Activated CD8-positive, alpha-beta memory T cell treated with anti-CD3 and anti-CD28 coated beads, Interleukin-2, amount 50 U/mL, for 24 hours (primary cell): ENCODE measurements around the gene PLEKHA4.

Source experiments
- DNase-seq: peaks from one replicate; pipeline ENCODE4 v3.0.0-alpha.2; 2020; ENCODE audit errors: extremely low read depth

The PLEKHA4 gene

DNA sequence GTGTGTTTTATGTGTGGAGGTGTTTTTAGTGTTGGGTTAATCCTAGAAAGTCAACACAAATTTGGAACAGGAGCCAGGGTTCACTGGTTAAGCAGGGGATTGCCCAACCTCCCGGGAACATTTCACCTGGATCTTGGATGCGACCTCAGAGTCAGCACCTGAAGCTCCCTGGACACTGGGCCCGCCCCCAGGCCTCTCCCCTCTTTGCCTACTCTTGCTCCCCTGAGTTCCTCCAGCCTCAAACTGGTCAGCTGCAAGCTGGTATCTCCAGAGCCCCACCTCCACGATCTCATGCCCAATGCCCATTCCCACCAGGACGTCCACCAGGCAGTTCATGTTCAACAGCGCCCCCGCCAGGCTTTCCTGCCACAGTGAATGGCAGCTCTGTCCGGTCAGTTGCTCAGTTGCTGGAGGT is 41.8 kb downstream of the PLEKHA4 start:
- no peak for DNase-seq

- DNase-seq: no peak
Measured at GRCh38 chr19:48822514-48822913, 45.9 kb downstream of the PLEKHA4 start.

DNA sequence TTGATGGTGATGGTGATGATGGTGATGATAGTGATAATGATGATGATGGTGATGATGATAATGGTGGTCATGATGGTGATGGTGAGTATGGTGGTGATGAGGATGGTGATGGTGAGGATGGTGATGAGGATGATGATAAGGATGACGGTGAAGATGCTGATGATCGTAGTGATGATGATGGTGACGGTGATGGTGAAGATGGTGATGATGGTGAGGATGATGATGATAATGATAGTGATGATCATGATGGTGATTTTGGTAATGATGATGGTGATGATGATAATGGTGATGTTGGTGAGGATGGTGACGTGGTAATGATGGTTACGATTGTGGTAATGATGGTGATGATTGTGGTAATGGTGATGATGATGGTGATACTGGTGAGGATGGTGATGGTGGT is 46.8 kb downstream of the PLEKHA4 start:
- DNase-seq: no peak

DNA sequence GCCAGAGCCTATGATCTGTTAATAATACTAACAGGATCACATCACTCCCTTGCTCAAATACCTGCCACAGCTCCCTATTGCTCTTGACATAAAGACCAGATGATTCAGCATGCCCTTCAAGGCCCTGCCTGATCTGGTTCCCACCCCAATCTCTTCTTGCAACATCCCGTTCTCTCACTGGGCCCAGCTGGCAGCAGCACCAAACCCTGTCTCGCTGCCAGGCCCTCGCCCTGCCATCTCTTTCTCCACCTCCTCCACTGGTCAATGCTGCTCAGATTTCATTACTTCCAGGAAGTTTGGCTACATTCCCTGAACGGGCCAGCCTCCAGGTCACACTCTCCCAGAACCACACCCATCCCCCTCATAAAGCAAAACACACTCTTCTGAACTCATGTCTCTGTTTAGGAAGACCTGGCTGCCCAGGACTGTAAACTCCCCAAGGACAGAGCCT is 49.0 kb downstream of the PLEKHA4 start:
- no peak for DNase-seq

DNA sequence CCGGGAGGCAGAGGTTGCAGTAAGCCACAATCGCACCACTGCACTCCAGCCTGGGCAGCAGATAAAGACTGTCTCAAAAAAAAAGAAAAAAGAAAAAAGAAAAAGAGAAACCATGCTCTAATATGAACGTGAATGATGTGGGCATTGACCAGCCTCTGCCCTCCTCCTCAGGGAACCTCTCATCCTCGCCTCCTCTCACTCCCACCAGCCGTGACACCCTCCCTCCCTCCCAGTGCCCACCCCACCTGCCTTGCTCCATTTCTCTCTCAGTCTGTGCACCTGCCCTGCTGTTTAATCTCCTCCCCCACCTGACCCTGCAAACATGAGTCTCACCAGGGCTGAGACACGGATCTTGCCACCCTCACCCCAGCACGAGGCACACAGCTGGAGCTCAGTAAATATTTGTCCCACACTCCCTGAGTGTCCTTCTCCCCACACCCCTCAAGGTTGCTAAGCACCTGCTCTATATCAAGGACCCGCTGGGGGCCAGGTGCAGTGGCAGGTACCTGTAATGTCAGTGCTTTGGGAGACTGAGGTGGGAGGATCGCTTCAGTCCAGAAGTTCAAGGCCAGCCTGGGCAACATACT is 50.1 kb downstream of the PLEKHA4 start:
- DNase-seq: no peak

DNA sequence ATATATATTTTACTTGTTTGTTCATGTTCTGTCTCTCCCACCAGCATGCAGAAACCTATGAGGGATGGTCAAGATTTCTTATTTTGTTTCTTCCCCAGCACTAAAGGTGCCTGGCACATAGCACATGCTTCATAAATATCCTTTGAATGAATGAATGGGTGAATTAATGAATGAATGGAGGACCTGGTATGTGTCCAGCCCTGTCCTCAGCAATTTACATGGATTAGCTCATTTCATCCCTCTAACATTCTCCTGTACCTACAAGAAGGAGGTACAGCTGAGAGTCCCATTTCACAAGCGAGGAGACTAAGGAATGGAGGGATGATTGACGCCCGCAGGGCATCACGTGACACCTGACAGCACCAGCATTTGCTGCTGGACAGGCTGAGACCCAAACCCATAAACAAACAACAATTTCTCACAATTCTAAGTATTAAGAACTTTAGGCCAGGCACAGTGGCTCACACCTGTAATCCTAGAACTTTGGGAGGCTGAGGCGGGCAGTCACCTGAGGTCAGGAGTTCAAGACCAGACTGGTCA is 50.8 kb downstream of the PLEKHA4 start:
- DNase-seq: no peak

DNA sequence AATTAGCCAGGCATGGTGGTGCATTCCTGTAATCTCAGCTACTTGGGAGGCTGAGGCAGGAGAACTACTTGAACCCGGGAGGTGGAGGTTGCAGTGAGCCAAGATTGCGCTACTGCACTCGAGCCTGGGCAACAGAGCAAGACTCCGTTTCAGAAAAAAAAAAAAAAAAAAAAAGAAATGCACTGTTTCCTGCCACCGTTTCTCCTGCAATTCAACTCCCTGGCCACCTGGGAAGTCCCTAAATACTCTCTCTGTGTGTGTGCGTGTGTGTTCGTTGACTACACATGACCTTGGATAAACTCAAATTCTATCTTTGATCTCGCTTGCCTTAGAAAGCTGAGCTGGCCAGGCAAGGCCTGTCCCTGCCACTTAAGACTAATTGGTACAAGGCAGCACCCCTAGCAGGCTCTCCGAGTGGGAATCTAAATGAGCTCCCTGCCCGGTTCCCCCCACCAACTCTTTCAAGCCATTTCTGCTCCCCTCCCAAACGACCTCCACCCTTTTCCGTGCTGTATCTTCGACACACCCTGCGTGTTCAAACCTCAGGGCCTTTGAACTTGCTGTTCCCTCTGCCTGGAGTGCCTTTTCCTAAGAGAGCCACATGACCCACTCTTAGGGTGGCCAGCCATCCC is 52.4 kb downstream of the PLEKHA4 start:
- no peak for DNase-seq

DNA sequence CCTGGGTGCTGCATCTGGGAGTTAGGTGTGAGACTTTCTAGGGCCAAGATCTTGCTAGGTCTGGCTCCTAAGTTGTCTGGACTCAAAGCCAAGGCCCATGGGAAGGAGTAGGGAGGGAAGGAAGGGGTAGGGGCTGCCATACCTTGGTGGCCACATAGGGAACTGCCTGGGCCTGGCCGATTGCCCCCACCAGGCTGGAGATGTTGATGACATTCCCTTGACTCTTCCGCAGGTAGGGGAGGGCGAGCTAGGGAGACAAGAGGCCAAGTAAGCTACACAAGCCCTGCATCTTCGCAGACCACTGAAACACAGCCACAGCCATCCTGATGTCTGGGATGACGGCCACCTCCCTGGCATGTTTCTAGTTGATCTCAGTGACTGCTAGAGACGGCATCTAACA is 53.5 kb downstream of the PLEKHA4 start:
- no peak for DNase-seq

- no peak for DNase-seq
Measured at GRCh38 chr19:48813123-48813913, 55.1 kb downstream of the PLEKHA4 start.

- peak; percentile 20 for DNase-seq
Measured at GRCh38 chr19:48812094-48812929, 56.1 kb downstream of the PLEKHA4 start.

GRCh38 chr19:48810151-48810550 is 58.3 kb downstream of the PLEKHA4 start:
- DNase-seq: no peak

DNA sequence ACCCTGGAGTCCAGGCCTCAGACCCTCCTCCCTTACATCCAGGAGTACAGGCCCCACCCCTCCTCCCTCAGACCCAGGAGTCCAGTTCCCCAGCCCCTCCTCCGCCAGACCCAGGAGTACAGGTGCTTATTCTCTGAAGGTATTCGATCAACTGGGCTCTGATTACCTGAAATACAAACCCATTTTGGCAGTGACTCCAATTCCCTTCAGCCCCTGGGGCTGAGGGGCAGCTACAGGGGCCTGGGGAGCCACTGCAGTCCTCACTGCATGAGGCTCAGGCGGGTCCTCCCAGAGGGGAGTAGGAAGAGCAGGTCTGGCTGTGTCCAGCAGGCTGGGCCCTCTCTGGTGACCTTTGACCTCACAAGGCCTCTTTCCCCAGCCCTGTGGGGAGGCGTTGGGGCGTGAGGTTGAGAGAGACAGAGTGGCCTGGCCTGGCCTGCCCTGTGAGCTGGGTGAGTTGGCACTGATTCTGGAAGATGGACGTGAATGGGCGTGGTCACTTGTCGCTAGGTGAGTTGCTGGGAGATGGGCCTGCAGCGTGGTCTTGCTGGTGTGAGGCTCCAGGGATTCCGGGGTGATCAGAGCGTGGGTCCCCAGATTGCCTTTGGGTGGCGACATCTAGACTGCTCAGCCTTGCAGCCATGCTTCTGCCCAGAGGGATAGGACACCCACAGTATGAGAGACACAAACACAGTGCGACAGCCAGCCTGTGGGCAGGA is 60.7 kb downstream of the PLEKHA4 start:
- DNase-seq: no peak

DNA sequence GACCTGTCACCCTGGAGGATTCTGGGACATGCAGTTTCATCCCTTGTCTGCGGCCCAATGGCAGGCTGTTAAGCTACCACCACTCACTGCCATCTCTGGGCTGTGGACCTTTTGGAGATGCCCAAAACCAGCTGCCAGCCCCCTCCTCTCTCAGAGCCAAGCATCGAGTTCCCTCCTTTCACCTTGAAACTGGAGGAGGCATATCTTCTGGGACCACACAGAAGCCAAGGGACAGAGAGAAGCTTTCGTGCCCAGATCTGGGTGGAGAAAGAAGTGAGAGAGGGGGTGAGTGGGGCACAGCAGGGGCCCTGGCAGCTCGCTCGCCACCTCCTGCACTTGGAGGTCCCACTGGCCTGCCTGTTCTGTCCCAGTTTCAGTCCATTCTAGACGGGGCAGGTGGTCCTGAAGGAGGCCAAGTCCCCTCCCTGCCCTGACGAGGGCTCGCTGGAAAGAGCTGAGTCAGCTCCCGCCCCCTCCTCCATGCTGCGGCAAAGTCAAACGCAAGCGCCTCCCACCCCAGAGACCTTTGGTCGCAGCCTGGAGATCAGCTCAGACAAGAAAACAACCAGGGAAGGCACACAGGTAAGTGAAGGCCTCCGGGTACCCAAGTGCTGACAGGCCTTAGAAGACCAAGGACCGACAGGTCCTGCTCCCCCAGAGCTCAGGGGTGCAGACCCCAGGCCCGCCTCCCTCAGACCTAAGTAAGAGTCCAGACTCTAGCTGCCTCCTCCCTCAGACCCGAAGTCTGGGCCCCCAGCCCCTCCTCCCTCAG is 61.4 kb downstream of the PLEKHA4 start:
- no peak for DNase-seq

GRCh38 chr19:48806518-48806817 is 61.9 kb downstream of the PLEKHA4 start:
- no peak for DNase-seq

DNA sequence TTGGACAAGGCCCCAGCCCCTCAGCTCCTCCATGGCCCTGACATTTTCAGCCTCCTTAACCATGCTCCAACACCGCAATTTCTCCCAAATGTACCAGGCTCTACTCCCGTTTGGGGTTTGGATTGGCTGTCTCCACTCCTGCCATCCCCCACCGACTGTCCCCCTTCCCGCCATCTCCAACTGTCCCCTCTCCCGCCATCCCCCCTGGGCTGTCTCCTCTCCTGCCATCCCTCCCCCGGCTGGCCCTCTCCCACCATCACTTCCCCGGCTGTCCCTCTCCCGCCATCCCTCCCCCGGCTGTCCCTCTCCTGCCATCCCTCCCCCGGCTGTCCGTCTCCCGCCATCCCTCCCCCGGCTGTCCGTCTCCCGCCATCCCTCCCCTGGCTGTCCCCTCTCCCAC is 63.0 kb downstream of the PLEKHA4 start:
- DNase-seq: no peak

DNA sequence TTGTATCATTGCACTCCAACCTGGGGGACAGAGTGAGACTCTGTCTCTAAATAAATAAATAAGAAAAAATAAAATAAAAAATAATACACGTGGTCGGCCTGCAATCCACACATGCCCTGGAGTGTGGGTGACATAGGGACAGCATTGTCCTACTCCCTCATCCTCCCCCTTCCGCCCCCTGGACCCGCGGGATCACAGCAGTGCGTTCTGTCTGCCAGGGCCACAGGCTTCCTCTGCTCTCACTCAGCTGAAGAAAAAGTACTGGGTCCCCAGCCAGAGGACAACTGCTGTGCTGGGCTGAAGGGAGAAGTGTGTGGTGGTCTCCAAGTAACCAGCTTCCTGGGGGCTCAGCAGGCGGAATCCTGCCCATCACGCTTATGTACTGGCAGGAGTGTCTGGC is 63.9 kb downstream of the PLEKHA4 start:
- no peak for DNase-seq

DNA sequence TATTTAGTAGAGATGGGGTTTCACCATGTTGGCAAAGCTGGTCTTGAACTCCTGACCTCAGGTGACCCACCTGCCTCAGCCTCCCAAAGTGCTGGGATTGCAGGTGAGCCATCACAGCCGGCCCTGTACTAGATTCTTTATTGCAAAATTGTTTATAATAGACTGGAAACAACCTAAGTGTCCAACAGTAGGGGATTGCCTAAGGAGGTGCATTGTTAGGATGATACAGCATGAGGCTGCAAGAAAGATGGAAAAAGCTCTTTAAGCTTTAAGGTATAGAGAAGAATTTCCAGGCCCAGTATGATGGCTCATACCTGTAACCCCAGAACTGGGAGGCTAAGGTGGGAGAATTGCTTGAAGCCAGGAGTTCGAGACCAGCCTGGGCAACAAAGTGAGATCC is 65.8 kb downstream of the PLEKHA4 start:
- DNase-seq: no peak

- DNase-seq: no peak
Measured at GRCh38 chr19:48799358-48800300, 68.8 kb downstream of the PLEKHA4 start.

DNA sequence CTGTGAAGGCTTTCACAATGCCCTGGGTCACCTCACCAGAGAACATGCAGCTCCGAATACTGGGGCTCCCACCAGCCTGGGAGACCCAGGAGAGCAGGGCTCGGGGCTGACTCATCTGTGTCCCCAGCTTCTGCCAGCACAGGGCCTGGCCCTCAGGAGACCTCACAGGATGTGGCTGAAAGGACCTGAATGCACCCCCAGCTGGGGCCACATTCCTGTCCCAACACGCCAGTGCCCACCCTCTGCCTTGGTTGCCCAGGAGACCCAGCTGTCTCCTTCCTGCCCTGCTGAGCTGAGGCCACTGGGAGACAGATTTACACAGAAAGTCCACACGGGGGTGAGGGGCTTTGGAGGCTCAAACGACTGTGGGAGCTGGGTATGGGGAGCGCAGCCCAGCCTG is 69.5 kb downstream of the PLEKHA4 start:
- DNase-seq: no peak

GRCh38 chr19:48797103-48797502 is 71.3 kb downstream of the PLEKHA4 start:
- DNase-seq: no peak
